ENCODE data around the gene AIF1L.
"Not testable (repeated sequence)": the region's sequence is repeated elsewhere in the genome, so short reads cannot be mapped to it uniquely, and the experiment has no call there.

Gene AIF1L

DNA sequence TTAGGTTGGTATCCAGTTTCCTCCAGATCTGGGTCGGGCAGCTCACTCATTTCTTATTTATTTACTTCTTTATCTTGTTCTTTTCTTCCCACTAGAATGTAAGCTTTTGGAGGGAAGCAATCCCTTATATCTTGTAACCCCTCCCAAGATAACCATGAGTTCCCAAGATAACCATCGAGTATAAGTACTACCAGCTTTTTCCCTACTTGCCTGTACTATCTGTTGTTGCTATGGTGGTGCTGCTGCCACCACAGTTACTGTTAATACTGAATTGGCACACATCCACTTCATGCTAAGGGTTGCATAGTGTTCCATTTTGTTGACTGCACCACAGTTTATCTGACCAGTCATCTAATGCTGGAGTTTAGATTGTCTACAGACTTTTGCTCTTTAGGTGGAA, 48.9 kb downstream of the AIF1L start:
- no peaks in the 10 kb centered on the region for H3K27me3 Mint-ChIP-seq
- H3K4me1 Mint-ChIP-seq (ENCODE audit: low read depth): peaks cover 12% of the 10 kb centered on the region
- peaks cover 96% of the 10 kb centered on the region for H3K36me3 Mint-ChIP-seq (ENCODE audit: low read depth)
- H3K27ac Mint-ChIP-seq: peak overlapping the region; percentile 13
- H3K4me3 Mint-ChIP-seq: no peak overlapping the region
- no peak for DNase-seq
- H3K9me3 Mint-ChIP-seq: no peaks in the 10 kb centered on the region

DNA sequence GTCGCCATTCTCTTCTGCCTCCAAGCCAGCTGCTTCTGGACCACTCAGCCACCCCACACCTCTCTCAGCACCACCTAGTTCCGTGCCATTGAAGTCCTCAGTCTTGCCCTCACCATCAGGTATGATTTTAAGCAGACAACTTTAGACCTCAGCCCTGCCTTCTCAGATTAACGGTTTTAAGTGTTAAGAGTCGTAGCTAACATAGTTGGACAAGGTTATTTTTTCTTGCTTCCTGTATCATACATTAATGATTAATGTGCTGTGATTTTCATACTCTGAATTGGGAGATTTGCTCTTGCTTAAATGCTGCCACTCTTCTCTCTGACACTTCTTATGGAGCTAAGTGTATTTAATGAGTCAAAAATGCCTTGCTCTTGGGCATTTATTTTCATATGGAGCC, 49.9 kb downstream of the AIF1L start:
- Mint-ChIP-seq H3K4me1 (ENCODE audit: low read depth) (peaks cover 12% of the 10 kb centered on the region), H3K4me3 (no peak overlapping the region), H3K27ac (peak overlapping the region; percentile 29), H3K9me3 (no peaks in the 10 kb centered on the region), H3K36me3 (ENCODE audit: low read depth) (peaks cover 95% of the 10 kb centered on the region), H3K27me3 (no peaks in the 10 kb centered on the region)
- DNase-seq: no peak

DNA sequence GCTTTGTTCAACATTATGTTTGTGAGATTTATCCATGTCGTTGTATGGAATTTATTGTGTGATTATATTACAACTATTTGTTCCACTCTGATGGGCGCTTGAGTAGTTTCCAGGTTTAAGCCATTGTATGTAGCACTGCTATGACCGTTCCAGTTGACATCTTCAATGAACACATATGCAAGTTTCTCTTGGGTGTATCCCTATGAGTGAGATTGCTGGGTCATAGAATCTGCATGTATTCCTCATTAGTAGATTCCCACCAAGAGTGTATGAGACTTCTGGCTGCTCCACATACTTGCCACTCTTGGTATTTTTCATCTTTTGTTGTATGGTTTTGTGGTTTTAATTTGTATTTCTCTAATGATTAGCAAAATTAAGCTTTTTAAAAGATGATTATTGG, 51.9 kb downstream of the AIF1L start:
- Mint-ChIP-seq H3K27me3 (no peaks in the 10 kb centered on the region), H3K4me3 (no peak overlapping the region), H3K27ac (no peak overlapping the region), H3K36me3 (ENCODE audit: low read depth) (peaks cover 96% of the 10 kb centered on the region), H3K9me3 (no peaks in the 10 kb centered on the region), H3K4me1 (ENCODE audit: low read depth) (peaks cover 13% of the 10 kb centered on the region)
- no peak for DNase-seq

DNA sequence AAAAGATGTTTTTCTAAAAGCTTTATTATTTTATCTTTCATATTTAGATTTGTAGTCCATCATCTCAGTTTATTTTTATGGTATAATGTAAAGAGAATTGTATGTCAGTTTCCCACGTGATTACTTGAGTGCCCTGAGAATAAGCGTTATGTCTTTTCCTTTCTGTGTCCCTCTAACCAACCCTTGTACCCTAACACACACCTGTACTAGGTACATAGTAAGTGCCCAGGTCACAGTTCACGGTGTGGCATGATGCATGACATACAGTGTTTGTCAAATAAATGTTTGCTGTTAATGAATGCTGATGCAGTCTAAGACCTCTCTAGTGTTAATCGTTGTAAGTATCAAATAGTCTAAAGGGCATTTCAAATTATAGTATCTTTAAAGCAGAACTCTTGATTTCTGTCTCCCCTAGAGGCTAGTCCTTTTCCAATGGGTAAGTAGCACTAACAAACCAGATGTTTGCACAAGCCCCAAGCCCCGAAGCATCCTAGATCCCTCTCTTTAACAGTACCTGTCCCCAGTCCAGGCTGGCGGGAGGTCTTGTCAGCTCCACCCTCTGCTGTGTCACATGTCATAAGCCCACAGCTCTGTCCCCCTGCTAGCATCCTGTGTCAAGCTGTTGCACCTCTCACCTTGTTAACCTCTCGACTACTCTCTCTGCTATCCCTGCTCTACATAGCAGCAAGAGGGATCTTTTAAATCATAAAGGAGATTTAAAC, 52.8 kb downstream of the AIF1L start:
- Mint-ChIP-seq H3K36me3 (ENCODE audit: low read depth) (peaks cover 95% of the 10 kb centered on the region), H3K4me3 (no peak overlapping the region), H3K27me3 (no peaks in the 10 kb centered on the region), H3K4me1 (ENCODE audit: low read depth) (peaks cover 18% of the 10 kb centered on the region), H3K27ac (peak overlapping the region; percentile 44), H3K9me3 (no peaks in the 10 kb centered on the region)
- no peak for DNase-seq

DNA sequence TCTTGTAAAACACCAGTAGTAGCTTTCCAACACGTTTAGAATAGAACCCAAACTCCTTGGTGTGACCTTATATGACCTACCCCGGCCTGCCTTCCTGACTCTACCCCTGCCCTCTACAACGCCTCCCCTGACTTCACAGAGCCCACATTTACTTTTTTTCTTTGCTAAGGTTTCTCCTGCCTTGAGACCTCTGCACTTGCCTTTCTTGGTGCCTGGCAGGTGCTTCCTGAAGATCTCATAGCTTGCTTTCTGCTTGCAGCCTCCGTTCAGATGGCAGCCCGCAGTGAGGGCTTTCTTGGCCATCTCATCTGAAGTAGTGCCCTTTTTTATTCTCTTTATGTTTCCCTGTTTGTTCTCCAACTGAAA, 53.3 kb downstream of the AIF1L start:
- H3K4me3 Mint-ChIP-seq: no peak overlapping the region
- no peaks in the 10 kb centered on the region for H3K9me3 Mint-ChIP-seq
- no peak for DNase-seq
- H3K36me3 Mint-ChIP-seq (ENCODE audit: low read depth): peaks cover 95% of the 10 kb centered on the region
- no peaks in the 10 kb centered on the region for H3K27me3 Mint-ChIP-seq
- H3K27ac Mint-ChIP-seq: peak overlapping the region; percentile 44
- H3K4me1 Mint-ChIP-seq (ENCODE audit: low read depth): peaks cover 20% of the 10 kb centered on the region

DNA sequence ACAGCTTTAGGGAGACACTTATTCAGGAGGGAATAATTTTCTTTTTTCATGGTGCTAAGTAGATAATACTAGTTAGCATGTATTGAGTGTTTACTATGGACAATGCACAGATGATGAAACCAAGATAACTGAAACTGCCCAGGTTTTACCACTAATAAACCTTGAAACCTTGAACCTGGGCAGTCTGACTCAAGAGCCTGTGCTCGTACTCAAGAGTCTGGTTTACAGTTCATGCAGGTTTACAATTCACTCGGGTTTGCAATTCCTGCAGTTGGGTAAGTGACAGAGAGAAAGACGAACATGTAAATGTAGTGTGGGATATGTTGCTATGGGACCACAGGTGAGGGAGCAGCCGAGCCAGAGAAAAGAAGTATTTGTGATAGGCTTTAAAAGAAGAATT, 57.3 kb downstream of the AIF1L start:
- Mint-ChIP-seq H3K4me3 (no peak overlapping the region), H3K36me3 (ENCODE audit: low read depth) (peaks cover 92% of the 10 kb centered on the region), H3K27me3 (no peaks in the 10 kb centered on the region), H3K4me1 (ENCODE audit: low read depth) (peaks cover 27% of the 10 kb centered on the region), H3K27ac (peak overlapping the region; percentile 53), H3K9me3 (no peaks in the 10 kb centered on the region)
- DNase-seq: no peak

DNA sequence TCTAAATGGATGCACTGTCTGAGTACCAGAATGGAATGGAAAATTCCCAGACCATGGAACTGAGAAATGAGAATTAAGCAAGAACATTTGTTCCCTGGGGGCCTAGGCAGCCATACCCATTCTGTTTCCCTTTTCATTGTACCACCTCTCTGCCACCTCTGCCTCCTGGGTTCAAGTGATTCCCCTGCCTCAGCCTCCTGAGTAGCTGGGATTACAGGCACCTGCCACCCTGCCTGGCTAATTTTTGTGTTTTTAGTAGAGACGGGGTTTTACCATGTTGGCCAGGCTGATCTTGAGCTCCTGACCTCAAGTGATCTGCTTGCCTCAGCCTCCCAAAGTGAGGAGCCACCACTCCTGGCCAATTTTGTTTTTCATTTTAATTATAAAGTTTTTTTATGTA, 62.3 kb downstream of the AIF1L start:
- H3K4me3 Mint-ChIP-seq, DNase-seq, H3K9me3 Mint-ChIP-seq, H3K27ac Mint-ChIP-seq, H3K27me3 Mint-ChIP-seq: not testable (repeated sequence)
- H3K36me3 Mint-ChIP-seq (ENCODE audit: low read depth): peaks cover 89% of the 10 kb centered on the region
- peaks cover 11% of the 10 kb centered on the region for H3K4me1 Mint-ChIP-seq (ENCODE audit: low read depth)

DNA sequence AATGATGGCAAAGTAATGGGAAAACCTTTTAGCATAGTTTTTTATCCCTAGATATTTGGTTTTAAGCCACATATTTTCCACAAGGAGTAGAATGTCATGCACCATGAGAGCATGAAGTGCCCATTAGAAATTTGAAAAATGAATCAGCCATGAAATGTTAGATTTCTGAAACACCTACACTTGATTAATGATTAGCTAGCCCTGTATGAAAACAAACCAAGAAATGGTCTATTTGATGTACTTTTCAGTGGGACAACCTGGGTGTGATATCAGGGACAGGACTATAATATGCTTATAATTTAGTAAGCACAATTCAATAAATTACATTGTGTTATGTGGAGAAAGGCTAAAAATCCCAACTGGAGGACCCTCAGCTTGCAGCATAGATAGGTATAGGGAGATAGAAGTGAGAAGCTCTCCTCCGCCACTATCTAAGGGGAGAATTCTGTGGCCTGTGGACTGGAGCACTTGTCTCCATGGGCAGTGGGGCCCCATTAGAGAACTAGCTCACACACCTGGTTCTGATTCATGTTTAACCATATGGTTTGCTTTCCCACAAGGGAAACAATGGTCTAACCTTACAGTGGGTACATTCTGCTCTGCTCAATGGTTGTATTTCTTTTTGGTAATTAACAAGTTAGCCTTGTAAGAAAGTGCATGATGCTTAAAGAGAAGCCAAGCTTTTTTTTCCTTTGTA, 64.2 kb downstream of the AIF1L start:
- Mint-ChIP-seq H3K4me3 (no peak overlapping the region), H3K9me3 (no peaks in the 10 kb centered on the region), H3K27me3 (no peaks in the 10 kb centered on the region), H3K27ac (peak overlapping the region; percentile 37), H3K36me3 (ENCODE audit: low read depth) (peaks cover 89% of the 10 kb centered on the region), H3K4me1 (ENCODE audit: low read depth) (peaks cover 2% of the 10 kb centered on the region)
- DNase-seq: no peak

DNA sequence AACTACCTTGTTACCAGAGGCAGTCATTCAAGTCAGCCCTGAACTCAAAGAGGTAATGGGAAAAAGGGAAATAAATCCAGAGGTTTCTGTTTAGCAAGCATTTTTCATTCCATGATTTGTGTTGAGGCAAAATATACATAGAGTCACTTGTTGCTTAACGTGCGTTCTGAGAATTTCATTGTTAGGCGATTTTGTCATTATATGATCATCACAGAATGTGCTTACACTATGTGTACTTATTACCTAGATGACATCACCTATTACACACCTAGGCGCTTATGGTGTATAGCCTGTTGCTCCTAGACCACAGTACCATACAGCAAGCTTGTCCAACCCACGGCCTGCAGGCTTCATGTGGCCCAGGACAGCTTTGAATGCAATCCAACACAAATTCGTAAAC, 65.3 kb downstream of the AIF1L start:
- Mint-ChIP-seq H3K27me3 (no peaks in the 10 kb centered on the region), H3K9me3 (no peaks in the 10 kb centered on the region), H3K27ac (no peak overlapping the region), H3K36me3 (ENCODE audit: low read depth) (peaks cover 90% of the 10 kb centered on the region), H3K4me3 (no peak overlapping the region), H3K4me1 (ENCODE audit: low read depth) (no peaks in the 10 kb centered on the region)
- DNase-seq: no peak

DNA sequence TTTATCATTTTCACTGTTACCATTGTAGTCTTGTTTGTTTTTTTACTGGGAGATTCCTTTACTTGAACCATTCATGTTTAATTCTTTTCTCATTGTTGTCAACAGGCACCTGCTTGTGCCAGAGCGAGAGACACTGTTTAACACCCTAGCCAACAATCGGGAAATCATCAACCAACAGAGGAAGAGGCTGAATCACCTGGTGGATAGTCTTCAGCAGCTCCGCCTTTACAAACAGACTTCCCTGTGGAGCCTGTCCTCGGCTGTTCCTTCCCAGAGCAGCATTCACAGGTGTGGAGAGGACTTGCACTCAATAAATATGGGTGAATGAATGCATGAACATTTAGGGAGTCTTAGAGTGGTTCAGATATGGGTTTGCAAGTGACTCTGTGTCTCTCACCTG, 66.6 kb downstream of the AIF1L start:
- Mint-ChIP-seq H3K27me3 (no peaks in the 10 kb centered on the region), H3K4me1 (ENCODE audit: low read depth) (no peaks in the 10 kb centered on the region), H3K4me3 (no peak overlapping the region), H3K9me3 (no peaks in the 10 kb centered on the region), H3K36me3 (ENCODE audit: low read depth) (peaks cover 91% of the 10 kb centered on the region), H3K27ac (no peak overlapping the region)
- no peak for DNase-seq

DNA sequence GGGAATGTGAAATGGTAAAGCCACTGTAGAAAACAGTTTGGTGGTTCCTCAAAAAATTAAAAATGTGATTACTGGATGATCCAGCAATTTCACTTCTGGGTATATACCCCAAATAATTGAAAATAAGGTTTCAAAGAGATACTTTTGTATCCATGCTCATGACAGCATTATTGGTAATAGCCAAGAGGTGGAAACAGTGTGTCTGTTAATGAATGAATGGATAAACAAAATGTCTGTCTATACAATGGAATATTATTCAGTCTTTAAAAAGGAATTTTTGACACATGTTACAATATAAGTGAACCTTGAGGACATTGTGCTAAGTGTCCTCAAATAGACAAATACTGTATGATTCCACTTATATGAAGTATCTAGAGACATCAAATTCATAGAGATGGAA, 69.2 kb downstream of the AIF1L start:
- no peak overlapping the region for H3K4me3 Mint-ChIP-seq
- H3K27ac Mint-ChIP-seq: no peak overlapping the region
- H3K4me1 Mint-ChIP-seq (ENCODE audit: low read depth): peaks cover 2% of the 10 kb centered on the region
- H3K27me3 Mint-ChIP-seq: no peaks in the 10 kb centered on the region
- no peaks in the 10 kb centered on the region for H3K9me3 Mint-ChIP-seq
- no peak for DNase-seq
- peaks cover 90% of the 10 kb centered on the region for H3K36me3 Mint-ChIP-seq (ENCODE audit: low read depth)

DNA sequence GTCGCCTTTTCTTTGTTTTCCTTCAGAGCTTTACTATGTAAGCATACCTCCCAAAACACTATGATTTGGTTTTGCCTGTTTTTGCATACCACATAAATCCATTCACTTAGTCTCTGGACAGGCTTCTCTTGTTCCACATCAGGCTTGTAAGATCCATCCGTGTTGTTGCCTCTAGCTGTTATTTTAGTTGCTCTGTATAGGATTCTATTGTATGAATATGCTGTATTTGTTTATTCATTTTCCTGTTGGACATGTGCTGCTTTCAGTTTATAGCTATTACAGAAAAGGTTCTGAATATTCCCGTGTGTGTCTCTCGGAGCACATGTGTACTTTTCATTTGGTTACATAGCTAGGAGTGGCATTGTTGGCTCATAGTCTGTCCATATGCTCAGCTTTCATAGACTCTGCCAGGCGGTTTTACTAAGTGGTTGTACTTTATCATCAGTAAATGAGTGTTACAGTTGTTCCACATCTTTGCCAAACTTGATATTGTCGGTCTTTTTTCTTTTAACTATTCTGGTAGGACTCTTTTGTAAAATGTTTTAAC, 70.9 kb downstream of the AIF1L start:
- H3K36me3 Mint-ChIP-seq (ENCODE audit: low read depth): peaks cover 87% of the 10 kb centered on the region
- no peak overlapping the region for H3K27ac Mint-ChIP-seq
- H3K9me3 Mint-ChIP-seq: no peaks in the 10 kb centered on the region
- no peak overlapping the region for H3K4me3 Mint-ChIP-seq
- H3K4me1 Mint-ChIP-seq (ENCODE audit: low read depth): peaks cover 2% of the 10 kb centered on the region
- H3K27me3 Mint-ChIP-seq: no peaks in the 10 kb centered on the region
- DNase-seq: no peak

DNA sequence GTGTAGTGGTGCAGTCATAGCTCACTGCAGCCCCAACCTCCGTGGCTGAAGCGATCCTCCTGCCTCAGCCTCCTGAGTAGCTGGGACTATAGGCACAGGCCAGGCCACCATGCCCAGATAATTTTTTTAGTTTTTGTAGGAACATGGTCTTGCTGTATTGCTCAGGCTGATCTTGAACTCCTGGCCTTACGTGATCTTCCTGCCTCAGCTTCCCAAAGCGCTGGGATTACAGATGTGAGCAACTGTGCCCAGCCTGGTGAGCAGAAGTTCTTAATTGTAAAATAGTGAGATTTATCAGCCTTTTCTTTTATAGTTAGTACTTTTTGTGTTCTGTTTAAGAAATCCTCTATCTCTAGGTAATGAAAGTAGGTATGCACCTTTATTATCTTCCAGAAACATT, 71.6 kb downstream of the AIF1L start:
- H3K9me3 Mint-ChIP-seq: no peaks in the 10 kb centered on the region
- no peak overlapping the region for H3K4me3 Mint-ChIP-seq
- no peaks in the 10 kb centered on the region for H3K27me3 Mint-ChIP-seq
- no peak for DNase-seq
- peaks cover 2% of the 10 kb centered on the region for H3K4me1 Mint-ChIP-seq (ENCODE audit: low read depth)
- peaks cover 87% of the 10 kb centered on the region for H3K36me3 Mint-ChIP-seq (ENCODE audit: low read depth)
- no peak overlapping the region for H3K27ac Mint-ChIP-seq

DNA sequence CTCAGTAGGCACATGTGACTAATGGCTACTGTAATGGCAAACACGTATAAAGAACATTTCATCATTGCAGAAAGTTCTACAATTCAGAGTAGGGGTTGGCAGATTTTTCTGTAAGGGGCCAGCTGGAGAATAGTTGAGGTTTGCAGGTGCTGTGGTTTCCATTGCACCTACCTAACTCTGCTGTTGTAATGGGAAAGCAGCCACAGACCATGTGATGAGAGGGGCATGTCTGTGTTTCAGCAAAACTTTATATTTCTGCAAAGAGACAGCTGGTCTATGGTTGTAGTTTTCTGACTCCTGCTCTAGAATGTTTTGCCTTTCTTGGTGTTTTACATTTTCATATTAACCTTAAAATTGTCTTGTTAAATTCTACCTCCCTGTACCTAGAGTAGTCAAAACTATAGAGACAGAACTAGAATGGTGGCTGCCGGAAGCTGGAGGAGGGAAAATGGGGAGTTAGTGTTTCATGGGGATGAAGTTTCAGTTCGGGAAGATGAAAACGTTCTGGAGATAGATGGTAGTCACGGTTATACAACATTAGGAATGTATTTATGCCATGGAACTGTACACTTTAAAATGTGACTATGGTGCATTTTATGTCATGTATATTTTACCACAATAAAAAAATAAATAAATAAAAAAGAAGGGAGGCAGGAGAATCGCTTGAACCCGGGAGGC, 73.4 kb downstream of the AIF1L start:
- Mint-ChIP-seq H3K4me1 (ENCODE audit: low read depth) (peaks cover 2% of the 10 kb centered on the region), H3K4me3 (no peak overlapping the region), H3K27me3 (no peaks in the 10 kb centered on the region), H3K27ac (peak overlapping the region; percentile 6), H3K9me3 (no peaks in the 10 kb centered on the region), H3K36me3 (ENCODE audit: low read depth) (peaks cover 82% of the 10 kb centered on the region)
- DNase-seq: no peak
